Hepatocyte (in vitro differentiated cells): Measurements from ENCODE around the gene RBM6. TPM values are rescaled to one million over a fixed set of nuclear protein-coding genes. Genes with fewer than 3 reads are reported as not detected.

Experiments used
- DNase-seq: peaks from one replicate; pipeline ENCODE4 v3.0.0-alpha.2; 2016; ENCODE audit warnings: low spot score
- H2AFZ ChIP-seq: fragments of 200-600 bp; sonication (generic); 2 replicates; pipeline ENCODE4 v1.6.0; 2016; ENCODE audit warnings: antibody characterized with exemption, mild to moderate bottlenecking
- H3K27ac ChIP-seq: fragments of 200-600 bp; sonication (generic); 2 replicates; pipeline ENCODE4 v1.5.1; 2016; ENCODE audit warnings: mild to moderate bottlenecking
- H3K27me3 ChIP-seq: fragments of 200-600 bp; sonication (generic); 2 replicates; pipeline ENCODE4 v1.6.1; 2016
- H3K36me3 ChIP-seq: fragments of 200-600 bp; sonication (generic); replicated peaks from 2 replicates; pipeline ENCODE4 v1.5.1; 2016; ENCODE audit warnings: low read depth; ENCODE audit not compliant: insufficient read depth
- H3K4me1 ChIP-seq: fragments of 200-600 bp; sonication (generic); 2 replicates; pipeline ENCODE4 v1.5.1; 2016; ENCODE audit warnings: mild to moderate bottlenecking, moderate library complexity; ENCODE audit not compliant: insufficient read depth
- H3K4me2 ChIP-seq: fragments of 200-600 bp; sonication (generic); 2 replicates; pipeline ENCODE4 v1.6.0; 2016
- H3K4me3 ChIP-seq: fragments of 200-600 bp; sonication (generic); 2 replicates; pipeline ENCODE4 v1.5.1; 2016; ENCODE audit warnings: mild to moderate bottlenecking
- H3K79me2 ChIP-seq: fragments of 200-600 bp; sonication (generic); 2 replicates; pipeline ENCODE4 v1.6.0; 2017; ENCODE audit warnings: mild to moderate bottlenecking
- H3K9me2 ChIP-seq: fragments of 200-600 bp; sonication (generic); replicated peaks from 2 replicates; pipeline ENCODE4 v1.6.0; 2017; ENCODE audit warnings: mild to moderate bottlenecking; ENCODE audit not compliant: insufficient read depth
- H3K9me3 ChIP-seq: fragments of 200-600 bp; sonication (generic); 2 replicates; pipeline ENCODE4 v1.5.1; 2016; ENCODE audit warnings: low read depth, mild to moderate bottlenecking
- H4K20me1 ChIP-seq: fragments of 200-600 bp; sonication (generic); 2 replicates; pipeline ENCODE4 v1.6.0; 2016; ENCODE audit warnings: mild to moderate bottlenecking; ENCODE audit not compliant: insufficient read depth, poor library complexity, severe bottlenecking
- EZH2 ChIP-seq: fragments of 200-600 bp; sonication (generic); IDR thresholded peaks from 2 replicates; pipeline ENCODE4 v1.6.1; 2016; ENCODE audit warnings: antibody characterized with exemption, mild to moderate bottlenecking, borderline replicate concordance
- EZH2phosphoT487 ChIP-seq: fragments of 200-600 bp; sonication (generic); IDR thresholded peaks from one replicate; pipeline ENCODE4 v1.6.1; 2018; ENCODE audit warnings: antibody characterized with exemption, mild to moderate bottlenecking, low read depth, moderate library complexity; ENCODE audit not compliant: unreplicated experiment, severe bottlenecking
- WGBS: methylation state at CpG from one replicate; pipeline ENCODE4 v1.1.6; 2016; ENCODE audit warnings: low lambda C conversion rate; ENCODE audit errors: missing lambda C conversion rate; 5-methylcytosine and 5-hydroxymethylcytosine counted together
- polyA plus RNA-seq: library from polyadenylated mRNA; unstranded; fragments of >200 nt; fragmentation: Nextera tagmentation; extraction: Ambion mirVana; gene quantifications from 2 replicates; pipeline ENCODE4 v1.2.1, GENCODE V29; 2016
- total RNA-seq: library from RNA; depleted of rRNA; stranded (reverse); fragments of >200 nt; gene quantifications from 2 replicates; pipeline ENCODE4 v1.2.3, GENCODE V29; 2014
- TF ChIP-seq, protein P1 (sequence below): fragments of 200-600 bp; sonication (generic); IDR thresholded peaks from 2 replicates; pipeline ENCODE4 v1.5.1; 2016; ENCODE audit warnings: antibody characterized with exemption, mild to moderate bottlenecking; ENCODE audit not compliant: poor library complexity

The RBM6 gene
- total and polyA plus RNA-seq, 2 experiments from 2014 or later = 47.2 to 69.0 TPM

DNA sequence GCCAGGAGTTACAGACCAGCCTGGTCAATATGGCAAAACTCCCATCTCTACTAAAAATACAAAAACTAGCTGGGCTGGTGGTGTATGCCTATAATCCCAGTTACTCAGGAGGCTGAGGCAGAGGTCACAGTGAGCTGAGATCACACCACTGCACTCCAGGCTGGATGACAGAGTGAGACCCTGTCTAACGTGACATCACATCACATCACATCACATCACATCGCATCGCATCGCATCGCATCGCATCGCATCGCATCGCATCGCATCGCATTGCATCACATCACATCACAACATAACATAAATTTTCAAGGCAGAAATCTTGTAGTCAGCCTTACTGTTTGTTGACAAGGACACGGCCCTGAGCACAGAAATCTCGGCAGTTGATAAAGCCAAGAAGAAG is 44.4 kb downstream of the RBM6 start:
- Histone ChIP-seq H3K27me3 (no peaks in the 10 kb centered on the region), H3K27ac (no peak overlapping the region)
- 23% methylated on average over 13 of the region's 13 CpGs for WGBS

GRCh38 chr3:49992326-49992725 is 52.4 kb downstream of the RBM6 start:
- no peaks in the 10 kb centered on the region for H4K20me1 ChIP-seq
- no peak overlapping the region for H3K4me2 ChIP-seq
- H3K9me3 ChIP-seq = no peaks in the 10 kb centered on the region
- no peak overlapping the region for H3K27ac ChIP-seq
- peaks cover 43% of the 10 kb centered on the region for H3K79me2 ChIP-seq
- 71% methylated on average over 2 of the region's 2 CpGs for WGBS
- no peaks in the 10 kb centered on the region for H3K9me2 ChIP-seq
- H3K4me1 ChIP-seq = peaks cover 4% of the 10 kb centered on the region
- peak; percentile 11 for DNase-seq
- no peaks in the 10 kb centered on the region for H3K36me3 ChIP-seq
- no peaks in the 10 kb centered on the region for H3K27me3 ChIP-seq
- no peak overlapping the region for H3K4me3 ChIP-seq
- H2AFZ ChIP-seq = no peak overlapping the region
- TF ChIP-seq, protein P1, sequence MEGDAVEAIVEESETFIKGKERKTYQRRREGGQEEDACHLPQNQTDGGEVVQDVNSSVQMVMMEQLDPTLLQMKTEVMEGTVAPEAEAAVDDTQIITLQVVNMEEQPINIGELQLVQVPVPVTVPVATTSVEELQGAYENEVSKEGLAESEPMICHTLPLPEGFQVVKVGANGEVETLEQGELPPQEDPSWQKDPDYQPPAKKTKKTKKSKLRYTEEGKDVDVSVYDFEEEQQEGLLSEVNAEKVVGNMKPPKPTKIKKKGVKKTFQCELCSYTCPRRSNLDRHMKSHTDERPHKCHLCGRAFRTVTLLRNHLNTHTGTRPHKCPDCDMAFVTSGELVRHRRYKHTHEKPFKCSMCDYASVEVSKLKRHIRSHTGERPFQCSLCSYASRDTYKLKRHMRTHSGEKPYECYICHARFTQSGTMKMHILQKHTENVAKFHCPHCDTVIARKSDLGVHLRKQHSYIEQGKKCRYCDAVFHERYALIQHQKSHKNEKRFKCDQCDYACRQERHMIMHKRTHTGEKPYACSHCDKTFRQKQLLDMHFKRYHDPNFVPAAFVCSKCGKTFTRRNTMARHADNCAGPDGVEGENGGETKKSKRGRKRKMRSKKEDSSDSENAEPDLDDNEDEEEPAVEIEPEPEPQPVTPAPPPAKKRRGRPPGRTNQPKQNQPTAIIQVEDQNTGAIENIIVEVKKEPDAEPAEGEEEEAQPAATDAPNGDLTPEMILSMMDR = no peak
- TF ChIP-seq EZH2 (no peak), EZH2phosphoT487 (no peak)

More for the DNA sequence above, 44.4 kb downstream of the RBM6 start:
- DNase-seq = no peak
- TF ChIP-seq, protein P1 = no peak
- Histone ChIP-seq H2AFZ (no peak overlapping the region), H4K20me1 (no peaks in the 10 kb centered on the region), H3K79me2 (peaks cover 22% of the 10 kb centered on the region), H3K9me2 (no peaks in the 10 kb centered on the region), H3K9me3 (no peaks in the 10 kb centered on the region), H3K4me1 (no peaks in the 10 kb centered on the region), H3K4me3 (no peak overlapping the region), H3K4me2 (no peak overlapping the region), H3K36me3 (no peaks in the 10 kb centered on the region)

DNA sequence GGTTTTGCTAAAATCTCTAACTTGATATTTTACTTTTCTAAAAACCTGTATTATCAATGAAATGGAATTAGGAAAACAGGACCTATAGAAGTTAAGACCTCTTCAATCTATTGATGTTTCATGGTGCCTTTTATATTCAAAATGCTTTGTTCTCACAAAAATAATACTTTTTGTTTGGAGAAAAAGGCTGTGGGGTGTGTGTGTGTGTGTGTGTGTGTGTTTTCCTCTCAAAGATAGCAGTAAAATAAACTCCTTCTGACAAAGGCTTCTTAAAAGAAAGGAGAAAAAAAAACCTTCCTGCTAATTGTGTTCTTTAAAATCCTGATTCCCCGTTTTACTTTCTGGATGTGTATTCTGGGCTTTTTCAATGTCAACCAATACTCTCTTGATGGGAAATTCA is 54.5 kb downstream of the RBM6 start:
- Histone ChIP-seq H3K79me2 (peaks cover 46% of the 10 kb centered on the region), H3K27ac (no peak overlapping the region), H3K4me1 (peaks cover 4% of the 10 kb centered on the region), H2AFZ (no peak overlapping the region), H4K20me1 (no peaks in the 10 kb centered on the region), H3K9me3 (no peaks in the 10 kb centered on the region), H3K4me2 (no peak overlapping the region), H3K9me2 (no peaks in the 10 kb centered on the region), H3K27me3 (no peaks in the 10 kb centered on the region), H3K4me3 (no peak overlapping the region), H3K36me3 (no peaks in the 10 kb centered on the region)
- TF ChIP-seq EZH2 = no peak
- TF ChIP-seq, protein P1 = no peak
- TF ChIP-seq EZH2phosphoT487 = no peak
- DNase-seq = no peak
- 68% methylated on average over 1 of the region's 1 CpG for WGBS

GRCh38 chr3:49996016-49996415 is 56.1 kb downstream of the RBM6 start:
- no peaks in the 10 kb centered on the region for H3K36me3 ChIP-seq
- no peak overlapping the region for H3K4me2 ChIP-seq
- H3K79me2 ChIP-seq = peaks cover 43% of the 10 kb centered on the region
- H3K27me3 ChIP-seq = no peaks in the 10 kb centered on the region
- H3K9me3 ChIP-seq = no peaks in the 10 kb centered on the region
- TF ChIP-seq EZH2 = no peak
- TF ChIP-seq EZH2phosphoT487 = no peak
- TF ChIP-seq, protein P1 = no peak
- H4K20me1 ChIP-seq = no peaks in the 10 kb centered on the region
- no peak overlapping the region for H3K27ac ChIP-seq
- H2AFZ ChIP-seq = no peak overlapping the region
- WGBS = 98% methylated on average over 2 of the region's 2 CpGs
- no peak for DNase-seq
- peaks cover 4% of the 10 kb centered on the region for H3K4me1 ChIP-seq
- H3K4me3 ChIP-seq = no peak overlapping the region
- H3K9me2 ChIP-seq = no peaks in the 10 kb centered on the region
